ENCODE data around the gene RBP2.

RBP2 gene

DNA sequence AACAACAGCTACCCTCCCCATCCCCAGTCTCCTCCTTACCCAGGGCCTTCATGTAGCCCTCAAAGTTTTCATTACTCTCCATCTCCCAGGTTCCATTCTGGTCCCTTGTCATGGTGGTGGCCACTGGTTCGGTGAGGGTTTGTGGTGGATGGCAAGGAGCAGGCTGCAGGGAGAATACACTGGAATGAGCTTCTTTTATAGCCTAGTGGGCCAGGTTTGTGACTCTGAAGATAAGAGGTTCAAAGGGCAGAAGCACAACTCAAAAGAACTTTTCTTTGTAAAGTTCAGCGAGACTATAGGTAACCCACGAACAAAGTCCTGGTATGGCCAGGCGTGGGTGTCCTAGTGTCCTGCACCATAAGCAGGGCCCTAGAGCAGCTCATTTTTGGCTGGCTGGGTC is at the start of gene RBP2:
Gene RBP2 (minus strand): TSS at position 169 of the 400 bp plus-strand sequence. CDS start 57 bp downstream, at position 112.
- no peaks in the 10 kb centered on the region for H3K79me2 ChIP-seq (ENCODE audit: low read length)
- no peak within 1 kb of the TSS for H3K27ac ChIP-seq (ENCODE audit: low read length)
- H3K27me3 ChIP-seq (ENCODE audit: low read depth, low read length) = no peaks in the 10 kb centered on the region

DNA sequence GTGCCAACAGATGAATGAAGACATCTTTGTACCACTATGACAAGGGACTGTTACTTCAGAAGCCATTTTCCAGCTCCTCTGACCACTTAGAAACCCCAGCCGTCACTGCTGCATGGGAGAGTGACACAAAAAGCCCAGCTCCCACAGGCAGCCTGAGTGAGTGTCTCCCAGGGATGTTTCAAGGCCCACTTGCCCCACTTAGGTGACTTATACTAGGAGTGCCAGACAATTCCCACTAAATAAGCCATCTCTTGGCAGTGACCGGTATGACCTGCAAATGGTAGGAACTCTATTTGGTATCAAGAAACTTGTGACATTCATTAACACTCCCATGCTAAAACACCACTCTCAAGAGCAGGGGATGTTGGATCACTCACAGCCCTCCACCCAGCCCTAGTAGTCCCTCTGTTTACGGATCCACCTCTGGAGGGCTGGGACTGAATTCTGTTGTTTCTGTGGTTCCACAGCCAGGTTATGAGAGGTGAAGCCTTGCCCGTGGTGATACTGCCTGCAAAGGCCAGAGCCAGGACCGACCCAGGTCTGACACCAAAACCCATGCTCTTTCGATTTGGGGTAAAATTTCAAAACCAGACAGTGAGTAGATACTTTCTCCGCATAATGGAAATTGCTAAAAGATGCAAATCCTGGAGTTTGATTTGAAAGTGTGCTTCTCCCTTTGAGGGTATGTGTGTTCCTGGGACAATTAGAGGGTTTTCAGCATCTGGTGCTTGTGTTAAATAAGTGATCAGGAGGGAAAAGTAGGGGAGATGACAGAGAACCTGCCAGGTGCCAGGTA is 48.7 kb upstream of the RBP2 start:
- TF ChIP-seq, protein P1, sequence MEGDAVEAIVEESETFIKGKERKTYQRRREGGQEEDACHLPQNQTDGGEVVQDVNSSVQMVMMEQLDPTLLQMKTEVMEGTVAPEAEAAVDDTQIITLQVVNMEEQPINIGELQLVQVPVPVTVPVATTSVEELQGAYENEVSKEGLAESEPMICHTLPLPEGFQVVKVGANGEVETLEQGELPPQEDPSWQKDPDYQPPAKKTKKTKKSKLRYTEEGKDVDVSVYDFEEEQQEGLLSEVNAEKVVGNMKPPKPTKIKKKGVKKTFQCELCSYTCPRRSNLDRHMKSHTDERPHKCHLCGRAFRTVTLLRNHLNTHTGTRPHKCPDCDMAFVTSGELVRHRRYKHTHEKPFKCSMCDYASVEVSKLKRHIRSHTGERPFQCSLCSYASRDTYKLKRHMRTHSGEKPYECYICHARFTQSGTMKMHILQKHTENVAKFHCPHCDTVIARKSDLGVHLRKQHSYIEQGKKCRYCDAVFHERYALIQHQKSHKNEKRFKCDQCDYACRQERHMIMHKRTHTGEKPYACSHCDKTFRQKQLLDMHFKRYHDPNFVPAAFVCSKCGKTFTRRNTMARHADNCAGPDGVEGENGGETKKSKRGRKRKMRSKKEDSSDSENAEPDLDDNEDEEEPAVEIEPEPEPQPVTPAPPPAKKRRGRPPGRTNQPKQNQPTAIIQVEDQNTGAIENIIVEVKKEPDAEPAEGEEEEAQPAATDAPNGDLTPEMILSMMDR (IDR thresholded peaks at IDR 0.05; ENCODE audit: low read depth, low read length) = no peak
- TF ChIP-seq EZH2phosphoT487 (IDR thresholded peaks at IDR 0.05; ENCODE audit: low read depth) = no peak
- Histone ChIP-seq H3K4me2 (ENCODE audit: low read length) (no peak overlapping the region), H2AFZ (ENCODE audit: low read depth, low read length) (no peak overlapping the region)

More for the DNA sequence above, at the start of gene RBP2:
- TF ChIP-seq EZH2phosphoT487 (IDR thresholded peaks at IDR 0.05; ENCODE audit: low read depth) = no peak
- TF ChIP-seq, protein P1 (IDR thresholded peaks at IDR 0.05; ENCODE audit: low read depth, low read length) = no peak
- Histone ChIP-seq H2AFZ (ENCODE audit: low read depth, low read length) (no peak within 1 kb of the TSS), H4K20me1 (ENCODE audit: insufficient read depth, low read length) (no peaks in the 10 kb centered on the region), H3K4me3 (ENCODE audit: low read length) (no peak within 1 kb of the TSS), H3K9me3 (ENCODE audit: insufficient read depth, low read length) (no peaks in the 10 kb centered on the region), H3K4me2 (ENCODE audit: low read length) (no peak within 1 kb of the TSS), H3K4me1 (ENCODE audit: low read length) (no peaks in the 10 kb centered on the region), H3K9ac (ENCODE audit: low read length) (no peak within 1 kb of the TSS), H3K36me3 (replicated peaks; ENCODE audit: low read depth, low read length) (no peaks in the 10 kb centered on the region)

DNA sequence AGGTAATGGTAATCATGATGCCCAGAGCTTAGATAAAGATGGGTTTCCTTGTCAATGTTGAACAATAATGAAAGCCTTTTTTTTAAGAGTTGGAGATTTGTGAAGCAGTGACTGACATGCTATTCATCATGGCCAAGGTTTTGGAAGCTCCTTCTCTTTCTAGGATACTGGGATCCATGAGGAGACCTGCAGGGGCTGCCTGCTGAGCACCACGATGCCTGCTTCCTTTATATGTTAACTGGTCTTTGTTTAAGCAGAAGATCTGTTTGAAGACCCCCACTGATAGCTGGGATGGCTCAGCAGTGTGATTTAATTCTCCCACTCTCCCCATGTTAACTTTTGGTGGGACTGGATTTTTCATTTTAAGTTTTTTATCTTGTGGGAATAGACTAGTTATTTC is 47.4 kb upstream of the RBP2 start:
- no peaks in the 10 kb centered on the region for H3K4me1 ChIP-seq (ENCODE audit: low read length)
- no peak for TF ChIP-seq EZH2phosphoT487 (IDR thresholded peaks at IDR 0.05; ENCODE audit: low read depth)
- no peaks in the 10 kb centered on the region for H3K9me3 ChIP-seq (ENCODE audit: insufficient read depth, low read length)
- no peaks in the 10 kb centered on the region for H3K79me2 ChIP-seq (ENCODE audit: low read length)
- H3K4me2 ChIP-seq (ENCODE audit: low read length) = no peak overlapping the region
- no peak overlapping the region for H3K4me3 ChIP-seq (ENCODE audit: low read length)
- H3K27me3 ChIP-seq (ENCODE audit: low read depth, low read length) = no peaks in the 10 kb centered on the region
- H3K27ac ChIP-seq (ENCODE audit: low read length) = no peak overlapping the region
- H3K9ac ChIP-seq (ENCODE audit: low read length) = no peak overlapping the region
- H3K36me3 ChIP-seq (replicated peaks; ENCODE audit: low read depth, low read length) = no peaks in the 10 kb centered on the region
- H2AFZ ChIP-seq (ENCODE audit: low read depth, low read length) = no peak overlapping the region
- no peaks in the 10 kb centered on the region for H4K20me1 ChIP-seq (ENCODE audit: insufficient read depth, low read length)

More for the DNA sequence above, 48.7 kb upstream of the RBP2 start:
- H3K9ac ChIP-seq (ENCODE audit: low read length) = no peak overlapping the region
- no peaks in the 10 kb centered on the region for H3K4me1 ChIP-seq (ENCODE audit: low read length)
- H3K36me3 ChIP-seq (replicated peaks; ENCODE audit: low read depth, low read length) = no peaks in the 10 kb centered on the region
- H3K9me3 ChIP-seq (ENCODE audit: insufficient read depth, low read length) = no peaks in the 10 kb centered on the region
- H4K20me1 ChIP-seq (ENCODE audit: insufficient read depth, low read length) = no peaks in the 10 kb centered on the region
- H3K27ac ChIP-seq (ENCODE audit: low read length) = no peak overlapping the region
- H3K4me3 ChIP-seq (ENCODE audit: low read length) = no peak overlapping the region
- H3K79me2 ChIP-seq (ENCODE audit: low read length) = no peaks in the 10 kb centered on the region
- no peaks in the 10 kb centered on the region for H3K27me3 ChIP-seq (ENCODE audit: low read depth, low read length)

DNA sequence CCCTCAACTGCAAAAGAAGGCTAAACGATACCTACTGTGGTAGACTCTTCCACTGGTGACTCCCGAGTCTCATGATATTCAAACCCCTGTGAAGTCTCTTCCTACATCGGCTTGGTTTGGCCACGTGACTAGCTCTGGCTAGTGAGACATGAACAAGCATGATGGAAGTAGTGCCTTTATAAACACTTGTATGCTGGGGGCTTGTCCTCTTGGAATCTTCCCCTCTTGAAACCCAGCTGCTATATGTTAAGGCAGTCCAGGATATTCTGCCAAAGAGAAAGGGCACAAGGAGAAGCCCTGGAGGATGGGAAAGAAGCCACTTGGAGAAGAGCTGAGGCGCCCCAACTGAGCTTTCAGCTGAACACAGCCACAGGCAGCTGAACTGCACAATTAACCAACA is 46.9 kb upstream of the RBP2 start:
- H3K79me2 ChIP-seq (ENCODE audit: low read length) = no peaks in the 10 kb centered on the region
- H3K36me3 ChIP-seq (replicated peaks; ENCODE audit: low read depth, low read length) = no peaks in the 10 kb centered on the region
- H2AFZ ChIP-seq (ENCODE audit: low read depth, low read length) = no peak overlapping the region
- no peak overlapping the region for H3K4me2 ChIP-seq (ENCODE audit: low read length)
- no peak overlapping the region for H3K4me3 ChIP-seq (ENCODE audit: low read length)
- TF ChIP-seq, protein P1 (IDR thresholded peaks at IDR 0.05; ENCODE audit: low read depth, low read length) = no peak
- TF ChIP-seq EZH2phosphoT487 (IDR thresholded peaks at IDR 0.05; ENCODE audit: low read depth) = no peak
- no peak overlapping the region for H3K27ac ChIP-seq (ENCODE audit: low read length)
- no peaks in the 10 kb centered on the region for H4K20me1 ChIP-seq (ENCODE audit: insufficient read depth, low read length)
- H3K4me1 ChIP-seq (ENCODE audit: low read length) = no peaks in the 10 kb centered on the region
- H3K9me3 ChIP-seq (ENCODE audit: insufficient read depth, low read length) = no peaks in the 10 kb centered on the region
- no peaks in the 10 kb centered on the region for H3K27me3 ChIP-seq (ENCODE audit: low read depth, low read length)
- no peak overlapping the region for H3K9ac ChIP-seq (ENCODE audit: low read length)

Data from OCI-LY3 (cell line).